Coronary artery (tissue), 2 donors: ENCODE measurements around the gene DSCAML1.

Experiments used
- DNase-seq: peaks from one replicate; pipeline ENCODE4 v3.0.0-alpha.2; 2017; ENCODE audit warnings: low spot score
- H3K27ac ChIP-seq, 2 donors: fragments of 200-600 bp; sonication (generic); one replicate each; pipeline ENCODE4 v1.5.1; 2016 to 2019
- H3K4me3 ChIP-seq: fragments of 200-600 bp; sonication (generic); 2 replicates; pipeline ENCODE4 v1.5.1; 2016; ENCODE audit warnings: mild to moderate bottlenecking, moderate library complexity
- CTCF ChIP-seq: fragments of 200-600 bp; sonication (generic); IDR thresholded peaks from one replicate; pipeline ENCODE4 v1.5.1; 2019; ENCODE audit warnings: antibody characterized with exemption

Gene DSCAML1

GRCh38 chr11:117748771-117749540 is 48.1 kb downstream of the DSCAML1 start:
- Histone ChIP-seq H3K4me3 (no peak overlapping the region), H3K27ac (no peak overlapping the region)
- TF ChIP-seq CTCF, result no peak
- DNase-seq, result no peak

- no peak for TF ChIP-seq CTCF
- Histone ChIP-seq H3K27ac (no peak overlapping the region), H3K4me3 (no peak overlapping the region)
- no peak for DNase-seq
Observed at GRCh38 chr11:117747892-117748291, 49.1 kb downstream of the DSCAML1 start.

GRCh38 chr11:117745346-117745745 is 51.7 kb downstream of the DSCAML1 start:
- no peak for TF ChIP-seq CTCF
- Histone ChIP-seq H3K4me3 (no peak overlapping the region), H3K27ac (no peak overlapping the region)
- DNase-seq, result no peak

- no peak overlapping the region for H3K4me3 ChIP-seq
Observed at GRCh38 chr11:117744471-117745150, 52.4 kb downstream of the DSCAML1 start.

GRCh38 chr11:117743121-117743815 is 53.7 kb downstream of the DSCAML1 start:
- no peak for DNase-seq
- no peak for TF ChIP-seq CTCF
- H3K27ac ChIP-seq, result no peak overlapping the region
- no peak overlapping the region for H3K4me3 ChIP-seq

More at GRCh38 chr11:117744471-117745150, 52.4 kb downstream of the DSCAML1 start:
- TF ChIP-seq CTCF, result no peak
- H3K27ac ChIP-seq, result no peak overlapping the region
- no peak for DNase-seq

GRCh38 chr11:117738246-117738957 is 58.6 kb downstream of the DSCAML1 start:
- TF ChIP-seq CTCF, result no peak
- Histone ChIP-seq H3K4me3 (no peak overlapping the region), H3K27ac (no peak overlapping the region)
- no peak for DNase-seq
